Adrenal gland (tissue), 12 donors: Measurements from ENCODE around the gene CALML4. TPM values are rescaled to one million over a fixed set of nuclear protein-coding genes. Genes with fewer than 3 reads are reported as not detected.

Source experiments
- DNase-seq, 7 donors: peaks; one replicate each; pipeline ENCODE4 v3.0.0-alpha.2; 2019 to 2020
- H3K27ac ChIP-seq, 5 donors: fragments of 200-600 bp; sonication (generic) in 4 of 5; 1 replicate in 3 of 5; 2 replicates in 2 of 5; pipeline versions ENCODE4 v1.5.1 to v1.8.0; 2016 to 2020; ENCODE audit warnings: mild to moderate bottlenecking in 1 of 5
- H3K27me3 ChIP-seq: fragments of 200-600 bp; 2 replicates; pipeline ENCODE4 v1.8.0; 2021
- H3K36me3 ChIP-seq, 2 donors: fragments of 200-600 bp; replicated peaks in 1 of 2; 1 replicate in 1 of 2; 2 replicates in 1 of 2; pipeline versions ENCODE4 v1.5.1 to v1.8.0; 2018 to 2022
- H3K4me1 ChIP-seq, 2 donors: fragments of 200-600 bp; replicated peaks in 1 of 2; 1 replicate in 1 of 2; 2 replicates in 1 of 2; pipeline versions ENCODE4 v1.5.1 to v1.8.0; 2018 to 2021
- H3K4me3 ChIP-seq, 4 donors: fragments of 200-600 bp; sonication (generic) in 3 of 4; one replicate each; pipeline ENCODE4 v1.5.1; 2016 to 2018
- H3K9me3 ChIP-seq, 3 donors: fragments of 200-600 bp; sonication (generic) in 1 of 3; replicated peaks in 1 of 3; 1 replicate in 2 of 3; 2 replicates in 1 of 3; pipeline versions ENCODE4 v1.5.1 to v1.8.0; 2016 to 2021
- POLR2A ChIP-seq, 2 donors: fragments of 450-650 bp; IDR thresholded peaks; one replicate each; pipeline ENCODE4 v1.6.1; 2017; ENCODE audit warnings: antibody characterized with exemption in 2 of 2, mild to moderate bottlenecking in 2 of 2, moderate library complexity in 1 of 2
- WGBS, 4 donors: extraction: QIAGEN DNeasy Blood & Tissue Kit in 2 of 4; methylation state at CpG; one replicate each; pipeline versions ENCODE4 v1.1.5 to v1.1.7; 2013 to 2017; 5-methylcytosine and 5-hydroxymethylcytosine counted together
- intact Hi-C, 2 donors: fragments of 100-400 bp; cut with DNase I; formaldehyde crosslinking; loops; one replicate each; pipeline versions ENCODE4 v1.14.1 to v1.15.0; 2022 to 2023
- polyA plus RNA-seq, 3 donors: library from polyadenylated mRNA; stranded (reverse); fragments of 200-250 nt in 2 of 3; fragments of 350-450 nt in 1 of 3; fragmentation: Illumina TruSeq in 1 of 3; extraction: RNeasy Lipid Tissue Mini Kit (QIAGEN cat#74804) in 1 of 3; gene quantifications; one replicate each; pipeline ENCODE4 v1.2.3, GENCODE V29; 2013 to 2014
- total RNA-seq, 9 donors: library from RNA; depleted of rRNA in 4 of 9; stranded (reverse); fragments of >200 nt in 4 of 9; fragments of 120-200 nt in 1 of 9; fragmentation: NEBNext Ultra II Directional in 1 of 9; extraction: Animal tissue kit (Norgen Biotek cat#: 25700) in 1 of 9; gene quantifications; one replicate each; pipeline versions ENCODE4 v1.1.0 to v1.2.4, GENCODE V29; 2013 to 2023
- TF ChIP-seq, protein P1 (sequence below), 6 experiments: fragments of 450-650 bp in 4 of 6; fragments of 200-600 bp in 2 of 6; sonication (generic) in 1 of 6; IDR thresholded peaks; 1 replicate in 5 of 6; 2 replicates in 1 of 6; pipeline versions ENCODE4 v1.5.1 to v1.8.0; 2016 to 2021; ENCODE audit warnings: antibody characterized with exemption in 6 of 6, mild to moderate bottlenecking in 2 of 6, moderate library complexity in 1 of 6
- donor health status: healthy with polysubstance abuse.
- donor health status: Bipolar disorder and iron deficiency.
- donor health status: DM: yes; HTN: yes; CAD: no.
- donor health status: DM: no; HTN: no; CAD: no.
- donor health status: DM: no; HTN: no; CAD: no.
- donor health status: DM: yes; HTN: yes; CAD: no.

CALML4 gene
- total and polyA plus RNA-seq, 12 donors = 3.3 to 25.1 (median 7.2) TPM

DNA sequence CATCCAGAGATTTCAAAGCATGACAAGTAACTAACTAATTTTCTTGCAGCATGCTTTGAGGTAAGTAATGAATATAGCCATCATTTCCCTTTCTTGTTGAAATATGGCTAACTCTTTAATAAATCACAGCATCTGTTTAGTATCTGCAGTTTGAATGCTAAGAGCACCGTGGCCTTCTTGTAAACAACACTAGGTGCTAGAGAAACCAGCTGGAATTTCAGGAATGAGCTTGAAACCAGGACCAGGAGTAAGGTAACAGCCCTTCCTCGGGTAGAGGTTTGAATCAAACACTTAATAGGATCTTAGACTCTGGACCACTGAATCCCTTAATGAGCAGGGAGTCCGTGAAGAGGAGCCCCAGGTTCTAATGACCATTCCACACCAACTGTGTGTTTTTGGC, 13.6 kb downstream of the CALML4 start:
- 67 to 80% (median 75%) methylated on average over 3 of the region's 3 CpGs for WGBS, 4 donors
- no peak overlapping the region for H3K27ac ChIP-seq

DNA sequence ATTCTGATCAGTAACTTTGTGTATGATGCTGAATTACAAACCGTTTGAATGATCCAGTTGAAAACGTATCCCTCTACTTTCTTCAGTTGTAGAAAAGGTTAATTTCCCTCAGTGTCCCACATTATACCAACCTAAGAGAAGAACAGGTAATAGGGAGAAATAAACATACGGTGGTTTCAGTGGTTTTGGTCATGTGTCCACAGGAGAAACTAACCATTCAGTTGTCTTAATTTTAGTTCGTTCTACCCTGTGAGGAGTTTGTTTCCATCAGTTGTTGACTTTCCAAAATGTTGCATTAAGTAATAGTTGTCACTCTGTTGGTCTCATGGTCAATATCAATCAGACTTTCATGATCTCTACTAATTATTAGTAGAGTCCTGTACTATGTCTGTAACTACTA, 15.1 kb downstream of the CALML4 start:
- 88 to 97% (median 92%) methylated on average over 4 of the region's 4 CpGs for WGBS, 4 donors
- H3K27me3 ChIP-seq = no peaks in the 10 kb centered on the region
- peaks cover 17 to 25% of the 10 kb centered on the region in 2 donors for H3K4me1 ChIP-seq
- H3K27ac ChIP-seq = no peak overlapping the region
- no peak overlapping the region for H3K4me3 ChIP-seq
- no peak for DNase-seq
- TF ChIP-seq POLR2A (IDR thresholded peaks at IDR 0.05) = no peak
- TF ChIP-seq, protein P1, sequence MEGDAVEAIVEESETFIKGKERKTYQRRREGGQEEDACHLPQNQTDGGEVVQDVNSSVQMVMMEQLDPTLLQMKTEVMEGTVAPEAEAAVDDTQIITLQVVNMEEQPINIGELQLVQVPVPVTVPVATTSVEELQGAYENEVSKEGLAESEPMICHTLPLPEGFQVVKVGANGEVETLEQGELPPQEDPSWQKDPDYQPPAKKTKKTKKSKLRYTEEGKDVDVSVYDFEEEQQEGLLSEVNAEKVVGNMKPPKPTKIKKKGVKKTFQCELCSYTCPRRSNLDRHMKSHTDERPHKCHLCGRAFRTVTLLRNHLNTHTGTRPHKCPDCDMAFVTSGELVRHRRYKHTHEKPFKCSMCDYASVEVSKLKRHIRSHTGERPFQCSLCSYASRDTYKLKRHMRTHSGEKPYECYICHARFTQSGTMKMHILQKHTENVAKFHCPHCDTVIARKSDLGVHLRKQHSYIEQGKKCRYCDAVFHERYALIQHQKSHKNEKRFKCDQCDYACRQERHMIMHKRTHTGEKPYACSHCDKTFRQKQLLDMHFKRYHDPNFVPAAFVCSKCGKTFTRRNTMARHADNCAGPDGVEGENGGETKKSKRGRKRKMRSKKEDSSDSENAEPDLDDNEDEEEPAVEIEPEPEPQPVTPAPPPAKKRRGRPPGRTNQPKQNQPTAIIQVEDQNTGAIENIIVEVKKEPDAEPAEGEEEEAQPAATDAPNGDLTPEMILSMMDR (IDR thresholded peaks at IDR 0.05) = no peak
- H3K9me3 ChIP-seq = no peaks in the 10 kb centered on the region
- intact Hi-C loops = no loop called here
- H3K36me3 ChIP-seq = peaks cover 0 to 21% of the 10 kb centered on the region in 2 donors

More for the DNA sequence above, 13.6 kb downstream of the CALML4 start:
- Histone ChIP-seq H3K36me3 (peaks cover 0 to 24% of the 10 kb centered on the region in 2 donors), H3K9me3 (no peaks in the 10 kb centered on the region), H3K4me3 (no peak overlapping the region), H3K27me3 (no peaks in the 10 kb centered on the region), H3K4me1 (peaks cover 15 to 18% of the 10 kb centered on the region in 2 donors)
- intact Hi-C loops = no loop called here
- TF ChIP-seq, protein P1 (IDR thresholded peaks at IDR 0.05) = no peak
- TF ChIP-seq POLR2A (IDR thresholded peaks at IDR 0.05) = no peak
- DNase-seq = no peak

DNA sequence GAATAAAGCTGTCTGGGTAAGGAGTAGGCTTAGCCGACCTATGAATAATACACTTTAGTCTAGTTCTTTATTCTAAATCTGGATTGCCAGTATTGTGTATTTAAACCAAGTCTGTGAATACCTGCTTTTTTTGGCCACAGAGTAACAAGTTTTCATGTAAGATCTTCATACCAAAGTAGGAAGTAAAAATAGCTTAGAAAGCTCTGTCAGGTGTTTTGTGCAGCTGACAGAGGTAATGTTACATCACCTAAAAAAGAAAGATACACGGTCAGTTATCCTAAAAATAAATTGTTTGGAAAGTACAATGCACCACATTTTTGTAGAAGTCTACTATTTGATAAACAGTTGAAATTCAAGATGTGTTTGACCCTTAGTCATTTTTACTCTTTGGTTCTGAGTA, 16.5 kb downstream of the CALML4 start:
- intact Hi-C loops = no loop called here
- Histone ChIP-seq H3K36me3 (peaks cover 0 to 26% of the 10 kb centered on the region in 2 donors), H3K9me3 (no peaks in the 10 kb centered on the region), H3K27me3 (no peaks in the 10 kb centered on the region), H3K27ac (peak overlapping the region in 2 of 5 donors; percentile 33 to 74), H3K4me1 (peaks cover 17 to 25% of the 10 kb centered on the region in 2 donors), H3K4me3 (no peak overlapping the region)
- 71 to 84% (median 82%) methylated on average over 2 of the region's 2 CpGs for WGBS, 4 donors
- no peak for DNase-seq
- no peak for TF ChIP-seq POLR2A (IDR thresholded peaks at IDR 0.05)
- TF ChIP-seq, protein P1 (IDR thresholded peaks at IDR 0.05) = no peak

DNA sequence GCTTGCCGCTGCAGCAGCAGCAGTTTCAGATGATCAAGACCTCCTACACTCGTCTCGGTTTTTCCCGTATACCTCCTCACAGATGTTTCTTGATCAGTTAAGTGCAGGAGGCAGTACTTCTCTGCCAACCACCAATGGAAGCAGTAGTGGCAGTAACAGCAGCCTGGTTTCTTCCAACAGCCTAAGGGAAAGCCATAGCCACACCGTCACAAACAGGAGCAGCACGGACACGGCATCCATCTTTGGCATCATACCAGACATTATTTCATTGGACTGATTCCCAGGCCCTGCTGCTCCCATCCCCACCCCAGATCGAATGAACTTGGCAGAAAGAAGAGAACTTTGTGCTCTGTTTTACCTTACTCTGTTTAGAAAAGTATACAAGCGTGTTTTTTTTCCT, 17.6 kb downstream of the CALML4 start:
- DNase-seq = peak; percentile 70 to 90 (median 76)
- H3K36me3 ChIP-seq = peaks cover 0 to 26% of the 10 kb centered on the region in 2 donors

More for the DNA sequence above, 17.6 kb downstream of the CALML4 start:
- TF ChIP-seq, protein P1 (IDR thresholded peaks at IDR 0.05) = no peak
- no peak for TF ChIP-seq POLR2A (IDR thresholded peaks at IDR 0.05)
- intact Hi-C loops = no loop called here
- Histone ChIP-seq H3K27me3 (no peaks in the 10 kb centered on the region), H3K9me3 (no peaks in the 10 kb centered on the region), H3K4me1 (peaks cover 17 to 25% of the 10 kb centered on the region in 2 donors), H3K27ac (peak overlapping the region; percentile 50 to 81 (median 74)), H3K4me3 (no peak overlapping the region)
- 23 to 28% (median 25%) methylated on average over 9 of the region's 9 CpGs for WGBS, 4 donors
